Panc1 (cell line): ENCODE measurements around the gene ZFAND3. TPM values are rescaled to one million over a fixed set of nuclear protein-coding genes. Genes with fewer than 3 reads are reported as not detected.

Experiments
- ATAC-seq: fragments of 200-7000 bp; cut with Tn5 transposase; 2 replicates; pipeline ENCODE4 v1.9.1; 2020; ENCODE audit warnings: mild to moderate bottlenecking, moderate library complexity
- BruUV-seq: library from RNA; stranded (reverse); fragments of 400-500 nt; replicated peaks from 2 replicates; lab custom pipeline; 2021; lab: Mats Ljungman, UMichigan
- CTCF ChIA-PET: fragments of 300-600 bp; sonication (Branson Sonifier 250); formaldehyde crosslinking; loops from one replicate; lab custom pipeline; 2022; ENCODE audit warnings: antibody characterized with exemption; lab: Charles Lee
- POLR2A ChIA-PET: fragments of 300-600 bp; sonication (Branson Sonifier 250); formaldehyde crosslinking; loops from one replicate; lab custom pipeline; 2022; ENCODE audit warnings: antibody characterized with exemption; lab: Charles Lee
- DNase-seq: peaks from one replicate; pipeline ENCODE4 v3.0.0-alpha.2; 2010; ENCODE audit warnings: low read depth, low spot score
- H3K27ac ChIP-seq: 2 replicates; pipeline ENCODE4 v1.5.1; 2011; ENCODE audit warnings: mild to moderate bottlenecking, low read length, inconsistent platforms
- H3K27me3 ChIP-seq: fragments of 200-500 bp; sonication (Bioruptor generic); 2 replicates; pipeline ENCODE4 v1.6.0; 2014; ENCODE audit warnings: low read length, inconsistent platforms; ENCODE audit not compliant: control insufficient read depth, insufficient read depth
- H3K36me3 ChIP-seq: fragments of 200-500 bp; sonication (Bioruptor generic); 2 replicates; pipeline ENCODE4 v1.5.1; 2014; ENCODE audit warnings: inconsistent platforms, mild to moderate bottlenecking, low read length, moderate library complexity; ENCODE audit not compliant: control insufficient read depth, insufficient read depth
- H3K4me1 ChIP-seq: 2 replicates; pipeline ENCODE4 v1.5.1; 2011; ENCODE audit warnings: inconsistent platforms, mild to moderate bottlenecking, low read length, moderate library complexity; ENCODE audit not compliant: control insufficient read depth, insufficient read depth
- H3K4me3 ChIP-seq, 2 experiments: 2 replicates each; pipeline ENCODE4 v1.5.1; 2011 to 2012; ENCODE audit warnings: low read depth in 2 of 2, low read length in 2 of 2, mild to moderate bottlenecking in 2 of 2, inconsistent platforms in 1 of 2, moderate library complexity in 1 of 2
- H3K9me3 ChIP-seq: fragments of 200-500 bp; sonication (Bioruptor generic); 2 replicates; pipeline ENCODE4 v1.5.1; 2014; ENCODE audit warnings: low read depth, mild to moderate bottlenecking, inconsistent platforms, low read length, moderate library complexity; ENCODE audit not compliant: control insufficient read depth, insufficient read depth
- POLR2AphosphoS5 ChIP-seq: IDR thresholded peaks from 2 replicates; pipeline ENCODE4 v1.6.1; 2012; ENCODE audit warnings: mild to moderate bottlenecking, low read depth, low read length, moderate library complexity
- SIN3A ChIP-seq: IDR thresholded peaks from 2 replicates; pipeline ENCODE4 v1.6.1; 2012; ENCODE audit warnings: low read depth, mild to moderate bottlenecking, low read length, moderate library complexity, borderline replicate concordance; ENCODE audit not compliant: insufficient read depth
- TCF7L2 ChIP-seq: IDR thresholded peaks from 2 replicates; pipeline ENCODE4 v1.6.1; 2011; ENCODE audit warnings: mild to moderate bottlenecking, low read depth, low read length, inconsistent platforms
- in situ Hi-C: cut with HindIII; loops from 2 replicates; pipeline ENCODE4 v1.10.0; 2016; ENCODE audit warnings: low sequenced_read_pairs, low pct_unique_long_range_greater_than_20kb
- intact Hi-C: fragments of 100-400 bp; cut with micrococcal nuclease; formaldehyde crosslinking; loops from one replicate; pipeline ENCODE4 v1.10.0; 2022; ENCODE audit not compliant: unreplicated experiment
- total RNA-seq: library from RNA; stranded (reverse); gene quantifications from one replicate; pipeline ENCODE4 v1.2.1, GENCODE V29; 2021; ENCODE audit not compliant: unreplicated experiment
- TF ChIP-seq, protein P1 (sequence below): fragments of 450-650 bp; IDR thresholded peaks from 2 replicates; pipeline ENCODE4 v1.5.1; 2017; ENCODE audit warnings: mild to moderate bottlenecking
- TF ChIP-seq, protein P2 (sequence below), 2 experiments: IDR thresholded peaks; 2 replicates each; pipeline ENCODE4 v1.6.1; 2011 to 2012; ENCODE audit warnings: low read depth in 2 of 2, control low read depth in 1 of 2, low read length in 1 of 2, mild to moderate bottlenecking in 1 of 2, moderate library complexity in 1 of 2; ENCODE audit not compliant: insufficient read depth in 1 of 2

ZFAND3 gene
- total RNA-seq, 1 experiment from 2014 or later, result 95.9 TPM

DNA sequence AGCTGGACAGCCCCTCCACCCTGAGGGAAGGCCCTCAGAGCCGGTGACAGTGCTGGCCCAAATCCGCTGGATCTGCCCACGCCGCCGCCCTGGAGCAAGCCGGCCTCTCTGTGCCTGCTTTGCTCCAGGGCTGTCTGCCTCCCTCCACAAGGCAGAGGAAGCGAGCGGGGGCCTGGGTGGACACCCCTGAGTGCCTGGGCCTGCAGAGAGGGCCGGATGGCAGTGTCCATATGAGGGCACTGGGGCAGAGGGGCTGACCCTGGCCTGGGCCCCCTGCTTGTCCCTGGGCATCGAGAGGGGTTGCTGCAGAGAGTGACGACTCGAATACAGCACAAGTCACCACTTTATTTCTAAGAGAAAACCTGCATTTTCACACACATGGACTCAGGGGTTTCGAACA is 348.6 kb downstream of the ZFAND3 start:
- TF ChIP-seq, protein P1, sequence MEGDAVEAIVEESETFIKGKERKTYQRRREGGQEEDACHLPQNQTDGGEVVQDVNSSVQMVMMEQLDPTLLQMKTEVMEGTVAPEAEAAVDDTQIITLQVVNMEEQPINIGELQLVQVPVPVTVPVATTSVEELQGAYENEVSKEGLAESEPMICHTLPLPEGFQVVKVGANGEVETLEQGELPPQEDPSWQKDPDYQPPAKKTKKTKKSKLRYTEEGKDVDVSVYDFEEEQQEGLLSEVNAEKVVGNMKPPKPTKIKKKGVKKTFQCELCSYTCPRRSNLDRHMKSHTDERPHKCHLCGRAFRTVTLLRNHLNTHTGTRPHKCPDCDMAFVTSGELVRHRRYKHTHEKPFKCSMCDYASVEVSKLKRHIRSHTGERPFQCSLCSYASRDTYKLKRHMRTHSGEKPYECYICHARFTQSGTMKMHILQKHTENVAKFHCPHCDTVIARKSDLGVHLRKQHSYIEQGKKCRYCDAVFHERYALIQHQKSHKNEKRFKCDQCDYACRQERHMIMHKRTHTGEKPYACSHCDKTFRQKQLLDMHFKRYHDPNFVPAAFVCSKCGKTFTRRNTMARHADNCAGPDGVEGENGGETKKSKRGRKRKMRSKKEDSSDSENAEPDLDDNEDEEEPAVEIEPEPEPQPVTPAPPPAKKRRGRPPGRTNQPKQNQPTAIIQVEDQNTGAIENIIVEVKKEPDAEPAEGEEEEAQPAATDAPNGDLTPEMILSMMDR, result no peak
- no peak for TF ChIP-seq POLR2AphosphoS5
- TF ChIP-seq SIN3A, result no peak
- TF ChIP-seq, protein P2, sequence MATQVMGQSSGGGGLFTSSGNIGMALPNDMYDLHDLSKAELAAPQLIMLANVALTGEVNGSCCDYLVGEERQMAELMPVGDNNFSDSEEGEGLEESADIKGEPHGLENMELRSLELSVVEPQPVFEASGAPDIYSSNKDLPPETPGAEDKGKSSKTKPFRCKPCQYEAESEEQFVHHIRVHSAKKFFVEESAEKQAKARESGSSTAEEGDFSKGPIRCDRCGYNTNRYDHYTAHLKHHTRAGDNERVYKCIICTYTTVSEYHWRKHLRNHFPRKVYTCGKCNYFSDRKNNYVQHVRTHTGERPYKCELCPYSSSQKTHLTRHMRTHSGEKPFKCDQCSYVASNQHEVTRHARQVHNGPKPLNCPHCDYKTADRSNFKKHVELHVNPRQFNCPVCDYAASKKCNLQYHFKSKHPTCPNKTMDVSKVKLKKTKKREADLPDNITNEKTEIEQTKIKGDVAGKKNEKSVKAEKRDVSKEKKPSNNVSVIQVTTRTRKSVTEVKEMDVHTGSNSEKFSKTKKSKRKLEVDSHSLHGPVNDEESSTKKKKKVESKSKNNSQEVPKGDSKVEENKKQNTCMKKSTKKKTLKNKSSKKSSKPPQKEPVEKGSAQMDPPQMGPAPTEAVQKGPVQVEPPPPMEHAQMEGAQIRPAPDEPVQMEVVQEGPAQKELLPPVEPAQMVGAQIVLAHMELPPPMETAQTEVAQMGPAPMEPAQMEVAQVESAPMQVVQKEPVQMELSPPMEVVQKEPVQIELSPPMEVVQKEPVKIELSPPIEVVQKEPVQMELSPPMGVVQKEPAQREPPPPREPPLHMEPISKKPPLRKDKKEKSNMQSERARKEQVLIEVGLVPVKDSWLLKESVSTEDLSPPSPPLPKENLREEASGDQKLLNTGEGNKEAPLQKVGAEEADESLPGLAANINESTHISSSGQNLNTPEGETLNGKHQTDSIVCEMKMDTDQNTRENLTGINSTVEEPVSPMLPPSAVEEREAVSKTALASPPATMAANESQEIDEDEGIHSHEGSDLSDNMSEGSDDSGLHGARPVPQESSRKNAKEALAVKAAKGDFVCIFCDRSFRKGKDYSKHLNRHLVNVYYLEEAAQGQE (IDR thresholded peaks at IDR 0.05; ENCODE audit: insufficient read depth in 1 of 2, low read depth in 2 of 2, low read length in 1 of 2), result no peak
- TF ChIP-seq TCF7L2, result no peak
- CTCF ChIA-PET, result no interaction called here
- POLR2A ChIA-PET, result no interaction called here

DNA sequence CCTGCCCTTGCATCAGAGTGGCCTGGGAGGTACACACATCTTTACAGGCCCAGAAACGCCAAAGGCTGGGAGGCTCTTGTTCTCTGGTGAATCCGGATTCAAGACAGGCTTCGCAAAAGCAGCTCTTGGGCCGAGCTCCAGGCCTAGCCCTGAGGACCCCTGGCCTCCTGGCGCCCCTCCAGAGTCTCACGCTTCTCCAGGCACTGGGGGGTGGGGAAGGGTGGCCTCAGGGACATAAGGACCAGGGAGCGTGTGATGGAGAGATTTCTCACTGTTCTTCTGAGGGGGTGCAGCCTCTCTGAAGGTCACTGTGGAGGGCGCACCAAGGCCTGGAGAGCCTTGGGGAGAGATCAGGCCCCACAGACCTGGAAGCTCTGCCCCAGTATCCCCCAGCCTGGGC is 349.2 kb downstream of the ZFAND3 start:
- H3K36me3 ChIP-seq, result no peaks in the 10 kb centered on the region
- POLR2A ChIA-PET, result no interaction called here
- no peak; the same call in 1 of the 2 replicates for ATAC-seq
- TF ChIP-seq SIN3A (no peak), TCF7L2 (no peak)
- TF ChIP-seq, protein P2 (IDR thresholded peaks at IDR 0.05; ENCODE audit: insufficient read depth in 1 of 2, low read depth in 2 of 2, low read length in 1 of 2), result no peak
- TF ChIP-seq, protein P1, result no peak
- in situ Hi-C loops (no loop called here), intact Hi-C loops (no loop called here)
- no peaks in the 10 kb centered on the region for H3K27me3 ChIP-seq
- CTCF ChIA-PET, result no interaction called here
- no peak overlapping the region for H3K4me3 ChIP-seq
- no peak for DNase-seq
- H3K9me3 ChIP-seq, result no peaks in the 10 kb centered on the region
- peaks cover 4% of the 10 kb centered on the region for H3K4me1 ChIP-seq
- no peak overlapping the region for H3K27ac ChIP-seq
- no TSS peak for BruUV-seq

More for the DNA sequence above, 348.6 kb downstream of the ZFAND3 start:
- Histone ChIP-seq H3K36me3 (no peaks in the 10 kb centered on the region), H3K27me3 (no peaks in the 10 kb centered on the region), H3K9me3 (no peaks in the 10 kb centered on the region), H3K27ac (no peak overlapping the region), H3K4me3 (no peak overlapping the region), H3K4me1 (peaks cover 4% of the 10 kb centered on the region)
- intact Hi-C loops (no loop called here), in situ Hi-C loops (no loop called here)
- no TSS peak for BruUV-seq
- ATAC-seq (no peak; the same call in 1 of the 2 replicates), DNase-seq (no peak)
